Measurements from ENCODE around the gene MCM8.

MCM8 gene

GRCh38 chr20:6037082-6037481, 86.6 kb downstream of the MCM8 start:
- no peak for DNase-seq (ENCODE audit: low spot score)
- Histone ChIP-seq H3K4me3 (no peak overlapping the region), H3K27ac (no peak overlapping the region)
- TF ChIP-seq, protein P1, sequence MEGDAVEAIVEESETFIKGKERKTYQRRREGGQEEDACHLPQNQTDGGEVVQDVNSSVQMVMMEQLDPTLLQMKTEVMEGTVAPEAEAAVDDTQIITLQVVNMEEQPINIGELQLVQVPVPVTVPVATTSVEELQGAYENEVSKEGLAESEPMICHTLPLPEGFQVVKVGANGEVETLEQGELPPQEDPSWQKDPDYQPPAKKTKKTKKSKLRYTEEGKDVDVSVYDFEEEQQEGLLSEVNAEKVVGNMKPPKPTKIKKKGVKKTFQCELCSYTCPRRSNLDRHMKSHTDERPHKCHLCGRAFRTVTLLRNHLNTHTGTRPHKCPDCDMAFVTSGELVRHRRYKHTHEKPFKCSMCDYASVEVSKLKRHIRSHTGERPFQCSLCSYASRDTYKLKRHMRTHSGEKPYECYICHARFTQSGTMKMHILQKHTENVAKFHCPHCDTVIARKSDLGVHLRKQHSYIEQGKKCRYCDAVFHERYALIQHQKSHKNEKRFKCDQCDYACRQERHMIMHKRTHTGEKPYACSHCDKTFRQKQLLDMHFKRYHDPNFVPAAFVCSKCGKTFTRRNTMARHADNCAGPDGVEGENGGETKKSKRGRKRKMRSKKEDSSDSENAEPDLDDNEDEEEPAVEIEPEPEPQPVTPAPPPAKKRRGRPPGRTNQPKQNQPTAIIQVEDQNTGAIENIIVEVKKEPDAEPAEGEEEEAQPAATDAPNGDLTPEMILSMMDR (IDR thresholded peaks at IDR 0.05) = no peak

- DNase-seq (ENCODE audit: low spot score) = no peak
- TF ChIP-seq, protein P1 (IDR thresholded peaks at IDR 0.05) = no peak
- H3K4me3 ChIP-seq = no peak overlapping the region
- no peak overlapping the region for H3K27ac ChIP-seq
Measured at GRCh38 chr20:6038256-6038655, 87.8 kb downstream of the MCM8 start.

GRCh38 chr20:6039766-6040165, 89.3 kb downstream of the MCM8 start:
- TF ChIP-seq, protein P1 (IDR thresholded peaks at IDR 0.05) = no peak
- Histone ChIP-seq H3K4me3 (no peak overlapping the region), H3K27ac (no peak overlapping the region)
- DNase-seq (ENCODE audit: low spot score) = no peak

- TF ChIP-seq, protein P1 (IDR thresholded peaks at IDR 0.05) = no peak
- DNase-seq (ENCODE audit: low spot score) = no peak
- Histone ChIP-seq H3K4me3 (no peak overlapping the region), H3K27ac (no peak overlapping the region)
Measured at GRCh38 chr20:6040540-6040939, 90.1 kb downstream of the MCM8 start.

DNA sequence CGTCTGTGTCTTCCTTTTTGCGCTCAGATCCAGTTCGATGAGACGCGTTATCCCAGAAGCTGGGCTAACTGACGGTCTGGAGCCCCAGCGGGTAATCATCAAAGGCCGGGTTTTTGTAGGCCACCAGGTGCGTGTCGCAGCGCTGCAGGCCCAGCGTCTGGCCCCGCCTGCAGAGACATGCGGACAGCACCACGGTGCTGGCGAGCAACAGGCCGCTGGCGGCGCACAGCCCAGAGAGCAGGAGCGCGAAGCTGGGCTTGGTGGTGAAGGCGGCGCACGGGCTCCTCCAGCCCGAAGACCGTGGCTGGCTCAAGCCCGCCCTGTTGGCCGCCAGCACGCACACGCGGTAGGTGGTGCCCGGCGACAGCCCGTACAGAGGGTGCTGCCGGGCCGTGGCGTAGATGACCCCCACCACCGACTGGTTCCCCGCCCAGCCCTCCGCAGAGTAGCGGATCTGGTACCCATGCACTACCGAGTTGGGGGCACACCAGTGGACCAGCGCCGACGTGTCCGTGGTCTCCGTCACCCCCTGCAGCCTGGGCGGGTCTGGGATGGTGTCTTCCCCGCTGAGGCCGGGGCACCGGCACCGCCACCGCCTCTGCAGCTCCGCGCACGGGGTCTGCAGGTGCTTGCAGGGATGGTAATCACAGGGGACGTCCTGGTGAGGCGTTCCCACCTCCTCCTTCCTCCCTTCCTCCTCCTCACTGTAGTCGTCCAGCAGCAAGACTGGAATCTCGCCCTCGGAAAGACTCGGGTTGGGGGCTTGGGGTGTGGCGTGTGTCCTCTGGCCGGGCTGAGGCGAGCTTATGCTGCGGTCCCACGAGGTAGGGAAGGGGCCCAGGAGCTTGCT, 90.7 kb downstream of the MCM8 start:
- Histone ChIP-seq H3K27ac (no peak overlapping the region), H3K4me3 (no peak overlapping the region)
- no peak for DNase-seq (ENCODE audit: low spot score)
- TF ChIP-seq, protein P1 (IDR thresholded peaks at IDR 0.05) = no peak

DNA sequence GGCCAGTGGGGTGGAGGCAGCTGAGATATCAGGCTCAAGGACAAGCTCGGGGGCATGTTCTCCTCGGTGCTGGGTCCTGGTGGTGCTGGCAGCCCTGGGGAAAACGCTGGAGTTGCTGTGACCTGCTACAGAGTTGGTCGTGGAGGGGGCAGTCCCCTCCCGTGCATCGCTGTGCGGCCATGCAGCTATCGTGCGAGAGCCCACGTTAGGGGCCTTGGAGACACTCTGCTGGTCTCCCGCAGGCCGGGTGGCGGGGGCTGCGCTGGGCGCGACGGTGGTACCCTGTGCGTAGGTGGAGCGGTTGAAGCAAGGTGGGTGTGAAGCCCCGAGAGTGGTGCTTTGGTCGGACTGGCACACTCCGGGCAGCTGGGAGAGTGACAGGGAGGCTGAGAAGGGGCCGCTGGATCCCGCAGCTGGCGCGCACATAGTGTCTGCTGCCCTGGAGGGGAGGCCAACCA, 91.4 kb downstream of the MCM8 start:
- DNase-seq (ENCODE audit: low spot score) = no peak
- Histone ChIP-seq H3K4me3 (no peak overlapping the region), H3K27ac (no peak overlapping the region)
- TF ChIP-seq, protein P1 (IDR thresholded peaks at IDR 0.05) = no peak

DNA sequence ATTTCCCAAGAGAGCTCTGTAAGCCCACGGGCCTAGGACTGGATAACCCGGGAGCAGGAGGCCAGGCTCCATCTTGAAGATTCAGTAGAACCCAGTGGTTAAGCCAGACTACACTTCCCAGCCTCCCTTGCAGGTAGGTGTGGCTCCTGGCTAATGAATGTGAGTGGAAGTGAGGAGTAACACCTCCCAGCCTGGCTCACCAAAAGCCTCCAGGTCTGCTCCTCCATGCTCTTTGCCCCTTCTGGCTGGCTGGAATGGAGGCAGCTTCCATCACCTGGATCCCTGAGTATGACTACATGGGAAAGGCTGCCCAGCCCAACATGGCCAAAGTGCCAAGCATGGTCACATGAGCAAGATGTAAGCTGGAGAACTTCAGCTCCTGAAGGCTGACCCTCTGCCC, 93.7 kb downstream of the MCM8 start:
- no peak for DNase-seq (ENCODE audit: low spot score)
- Histone ChIP-seq H3K4me3 (no peak overlapping the region), H3K27ac (no peak overlapping the region)
- TF ChIP-seq, protein P1 (IDR thresholded peaks at IDR 0.05) = no peak

Measured in coronary artery (tissue), 2 donors.